Natural killer cell (primary cell): ENCODE data around the gene TCERG1L. TPM values are rescaled to one million over a fixed set of nuclear protein-coding genes. Genes with fewer than 3 reads are reported as not detected.

Experiments
- ATAC-seq, 3 donors: fragments of 150-1000 bp in 2 of 3; fragments of 200-7000 bp in 1 of 3; cut with Tn5 transposase; 1 replicate in 1 of 3; 2 replicates in 2 of 3; pipeline ENCODE4 v1.10.0; 2021; ENCODE audit warnings: mild to moderate bottlenecking in 2 of 3, moderate library complexity in 2 of 3
- DNase-seq, 2 donors: peaks; one replicate each; pipeline versions ENCODE4 v3.0.0 to v3.0.0-alpha.2; 2013 to 2021; ENCODE audit warnings: mixed read lengths in 1 of 2
- H3K27ac ChIP-seq: one replicate; pipeline ENCODE4 v1.5.1; 2013; ENCODE audit warnings: mild to moderate bottlenecking, low read length
- H3K27me3 ChIP-seq: one replicate; pipeline ENCODE4 v1.6.1; 2013; ENCODE audit warnings: low read length; ENCODE audit not compliant: control insufficient read depth, insufficient read depth
- H3K36me3 ChIP-seq: one replicate; pipeline ENCODE4 v1.6.1; 2013; ENCODE audit warnings: low read length; ENCODE audit not compliant: control insufficient read depth, insufficient read depth
- H3K4me1 ChIP-seq: one replicate; pipeline ENCODE4 v1.6.1; 2013; ENCODE audit warnings: low read length; ENCODE audit not compliant: control insufficient read depth, insufficient read depth
- H3K4me3 ChIP-seq: one replicate; pipeline ENCODE4 v1.5.1; 2013; ENCODE audit warnings: low read length
- H3K9me3 ChIP-seq: one replicate; pipeline ENCODE4 v1.6.1; 2013; ENCODE audit warnings: low read length; ENCODE audit not compliant: control insufficient read depth, insufficient read depth
- H3K27ac Mint-ChIP-seq, 2 donors: one replicate each; pipeline ENCODE4 v1.8.0; 2022; ENCODE audit warnings: mild to moderate bottlenecking in 2 of 2, mixed read lengths in 2 of 2, moderate library complexity in 1 of 2
- H3K27me3 Mint-ChIP-seq, 2 donors: one replicate each; pipeline ENCODE4 v1.8.0; 2022; ENCODE audit warnings: low read depth in 2 of 2, mixed read lengths in 2 of 2
- H3K36me3 Mint-ChIP-seq: one replicate; pipeline ENCODE4 v1.8.0; 2022; ENCODE audit warnings: mixed read lengths
- H3K4me1 Mint-ChIP-seq, 2 donors: one replicate each; pipeline ENCODE4 v1.8.0; 2022; ENCODE audit warnings: mixed read lengths in 2 of 2
- H3K4me3 Mint-ChIP-seq: one replicate; pipeline ENCODE4 v1.8.0; 2022; ENCODE audit warnings: mild to moderate bottlenecking, moderate library complexity, mixed read lengths
- H3K9me3 Mint-ChIP-seq, 2 donors: one replicate each; pipeline ENCODE4 v1.8.0; 2022; ENCODE audit warnings: mixed read lengths in 2 of 2
- CTCF ChIP-seq: fragments of 200-600 bp; IDR thresholded peaks from one replicate; pipeline ENCODE4 v1.8.0; 2022; ENCODE audit warnings: antibody characterized with exemption
- WGBS: methylation state at CpG from one replicate; pipeline ENCODE4 v1.1.7; 2013; ENCODE audit warnings: missing lambda C conversion rate; ENCODE audit not compliant: insufficient coverage; 5-methylcytosine and 5-hydroxymethylcytosine counted together
- intact Hi-C: fragments of 100-400 bp; cut with micrococcal nuclease; formaldehyde crosslinking; loops from one replicate; pipeline ENCODE4 v1.14.2; 2022
- total RNA-seq, 4 donors: library from RNA; stranded (reverse); fragments of 120-200 nt in 1 of 4; gene quantifications; one replicate each; pipeline versions ENCODE4 v1.2.3 to v1.2.4, GENCODE V29; 2013 to 2022

The TCERG1L gene
- total RNA-seq, 3 donors from 2014 or later (not counting 1 experiment from before 2014, with no cell fraction given), result 0.48 TPM; not detected in 2

- H3K4me3 ChIP-seq, result no peak overlapping the region
- H3K36me3 ChIP-seq, result no peaks in the 10 kb centered on the region
- H3K27ac ChIP-seq, result no peak overlapping the region
- no peaks in the 10 kb centered on the region for H3K4me1 ChIP-seq
- H3K27ac Mint-ChIP-seq, result no peak overlapping the region
- DNase-seq (no peak), ATAC-seq (no peak)
- H3K27me3 Mint-ChIP-seq, result peaks cover 0 to 7% of the 10 kb centered on the region in 2 donors
- no peaks in the 10 kb centered on the region for H3K36me3 Mint-ChIP-seq
- TF ChIP-seq CTCF, result no peak
- no peaks in the 10 kb centered on the region for H3K27me3 ChIP-seq
- H3K9me3 ChIP-seq, result no peaks in the 10 kb centered on the region
- WGBS, result 73% methylated on average over 25 of the region's 25 CpGs
- no peaks in the 10 kb centered on the region for H3K4me1 Mint-ChIP-seq
- H3K4me3 Mint-ChIP-seq, result no peak overlapping the region
- intact Hi-C loops, result no loop called here
- H3K9me3 Mint-ChIP-seq, result no peaks in the 10 kb centered on the region
These were observed 179.6 kb downstream of the TCERG1L start for GRCh38 chr10:131131726-131132591.

- no peak overlapping the region for H3K4me3 ChIP-seq
- DNase-seq, result no peak
- no peaks in the 10 kb centered on the region for H3K36me3 ChIP-seq
- no peak overlapping the region for H3K27ac ChIP-seq
- H3K27me3 Mint-ChIP-seq, result peaks cover 0 to 7% of the 10 kb centered on the region in 2 donors
- no peaks in the 10 kb centered on the region for H3K4me1 Mint-ChIP-seq
- H3K4me3 Mint-ChIP-seq, result no peak overlapping the region
- no peak for TF ChIP-seq CTCF
- H3K4me1 ChIP-seq, result no peaks in the 10 kb centered on the region
- no peaks in the 10 kb centered on the region for H3K36me3 Mint-ChIP-seq
- no peaks in the 10 kb centered on the region for H3K9me3 Mint-ChIP-seq
- no peaks in the 10 kb centered on the region for H3K27me3 ChIP-seq
- ATAC-seq, result no peak
- H3K9me3 ChIP-seq, result no peaks in the 10 kb centered on the region
- intact Hi-C loops, result no loop called here
- H3K27ac Mint-ChIP-seq, result no peak overlapping the region
- 90% methylated on average over 7 of the region's 7 CpGs for WGBS
These were observed 181.5 kb downstream of the TCERG1L start for GRCh38 chr10:131130025-131130424.

GRCh38 chr10:131129544-131129943 lies 182.0 kb downstream of the TCERG1L start:
- Histone ChIP-seq H3K9me3 (no peaks in the 10 kb centered on the region), H3K27me3 (no peaks in the 10 kb centered on the region), H3K27ac (no peak overlapping the region), H3K36me3 (no peaks in the 10 kb centered on the region), H3K4me3 (no peak overlapping the region), H3K4me1 (no peaks in the 10 kb centered on the region)
- Mint-ChIP-seq H3K9me3 (no peaks in the 10 kb centered on the region), H3K4me1 (no peaks in the 10 kb centered on the region), H3K27ac (no peak overlapping the region), H3K27me3 (peaks cover 0 to 7% of the 10 kb centered on the region in 2 donors), H3K4me3 (no peak overlapping the region), H3K36me3 (no peaks in the 10 kb centered on the region)
- WGBS, result 72% methylated on average over 6 of the region's 6 CpGs
- no peak for DNase-seq
- intact Hi-C loops, result no loop called here
- no peak for ATAC-seq
- TF ChIP-seq CTCF, result no peak
